Glutamatergic neuron (in vitro differentiated cells): ENCODE results near the gene OR10AD1. TPM values are rescaled to one million over a fixed set of nuclear protein-coding genes. Genes with fewer than 3 reads are reported as not detected.
A peak's percentile ranks its signal among the peaks of the same experiment; 100 is the strongest.

Experiments
- DNase-seq: peaks from one replicate; pipeline ENCODE4 v3.0.0; 2022
- H3K27ac Mint-ChIP-seq: one replicate; pipeline ENCODE4 v1.8.0; 2020; ENCODE audit warnings: mild to moderate bottlenecking, mixed read lengths, inconsistent platforms; ENCODE audit not compliant: unreplicated experiment
- H3K27me3 Mint-ChIP-seq: one replicate; pipeline ENCODE4 v1.8.0; 2020; ENCODE audit warnings: mild to moderate bottlenecking, moderate library complexity, mixed read lengths, inconsistent platforms; ENCODE audit not compliant: unreplicated experiment
- H3K36me3 Mint-ChIP-seq: one replicate; pipeline ENCODE4 v1.8.0; 2020; ENCODE audit warnings: mild to moderate bottlenecking, mixed read lengths, inconsistent platforms; ENCODE audit not compliant: unreplicated experiment
- H3K4me1 Mint-ChIP-seq: one replicate; pipeline ENCODE4 v1.8.0; 2020; ENCODE audit warnings: mild to moderate bottlenecking, low read depth, mixed read lengths, inconsistent platforms; ENCODE audit not compliant: unreplicated experiment
- H3K4me3 Mint-ChIP-seq: one replicate; pipeline ENCODE4 v1.8.0; 2020; ENCODE audit warnings: mild to moderate bottlenecking, mixed read lengths, inconsistent platforms; ENCODE audit not compliant: unreplicated experiment
- H3K9me3 Mint-ChIP-seq: one replicate; pipeline ENCODE4 v1.8.0; 2020; ENCODE audit warnings: mild to moderate bottlenecking, moderate library complexity, mixed read lengths, inconsistent platforms; ENCODE audit not compliant: unreplicated experiment
- CTCF ChIP-seq: fragments of 200-600 bp; sonication (generic); IDR thresholded peaks from one replicate; pipeline ENCODE4 v1.5.0; 2021; ENCODE audit not compliant: partially characterized antibody, unreplicated experiment
- total RNA-seq: library from RNA; stranded (reverse); fragmentation: NEBNext Ultra II Directional; extraction: Animal tissue kit (Norgen Biotek cat#: 25700); gene quantifications from one replicate; pipeline ENCODE4 v1.2.1, GENCODE V29; 2021; ENCODE audit not compliant: unreplicated experiment

Gene OR10AD1
- total RNA-seq, 1 donor from 2014 or later: not detected

DNA sequence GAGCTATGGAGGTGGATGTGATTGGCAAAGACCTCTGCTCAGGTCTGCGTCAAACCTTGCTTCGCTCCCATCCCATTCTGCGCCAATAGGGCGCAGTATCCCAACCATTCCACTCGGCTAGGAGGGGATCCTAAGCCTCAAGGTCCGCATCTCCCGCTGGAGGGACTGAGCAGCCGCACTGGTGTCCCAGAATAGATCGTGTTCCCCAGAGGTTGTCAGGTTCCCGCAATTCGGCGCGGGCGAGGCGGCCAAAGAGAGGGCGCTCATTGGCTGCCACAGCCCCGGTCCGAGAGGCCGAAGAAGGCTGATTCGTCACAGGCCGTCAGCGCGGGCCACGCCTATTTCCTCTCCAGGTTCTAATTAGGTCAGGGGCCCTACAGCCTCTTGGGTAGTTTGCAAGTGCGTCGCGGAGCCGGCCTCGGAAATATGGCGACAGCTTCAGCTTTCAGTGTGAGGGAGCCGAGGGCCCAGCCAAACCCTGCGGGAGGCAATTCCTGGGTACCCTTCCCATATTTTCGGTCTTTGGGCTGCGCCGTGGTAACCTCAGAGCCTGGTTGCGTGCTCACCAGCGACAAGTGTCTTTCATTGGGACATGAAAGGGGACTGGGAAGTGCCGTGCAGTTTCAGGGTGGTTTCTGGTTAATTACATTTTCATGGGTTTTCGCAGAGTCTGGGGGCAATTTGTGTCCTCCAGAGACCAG is 5.0 kb downstream of the OR10AD1 start:
- no peaks in the 10 kb centered on the region for H3K4me1 Mint-ChIP-seq
- H3K9me3 Mint-ChIP-seq: peaks cover 11% of the 10 kb centered on the region
- peak; percentile 19 for TF ChIP-seq CTCF
- peak overlapping the region; percentile 96 for H3K4me3 Mint-ChIP-seq
- peak overlapping the region; percentile 98 for H3K27ac Mint-ChIP-seq
- peaks cover 5% of the 10 kb centered on the region for H3K27me3 Mint-ChIP-seq
- peaks cover 17% of the 10 kb centered on the region for H3K36me3 Mint-ChIP-seq
- peak; percentile 96 for DNase-seq

DNA sequence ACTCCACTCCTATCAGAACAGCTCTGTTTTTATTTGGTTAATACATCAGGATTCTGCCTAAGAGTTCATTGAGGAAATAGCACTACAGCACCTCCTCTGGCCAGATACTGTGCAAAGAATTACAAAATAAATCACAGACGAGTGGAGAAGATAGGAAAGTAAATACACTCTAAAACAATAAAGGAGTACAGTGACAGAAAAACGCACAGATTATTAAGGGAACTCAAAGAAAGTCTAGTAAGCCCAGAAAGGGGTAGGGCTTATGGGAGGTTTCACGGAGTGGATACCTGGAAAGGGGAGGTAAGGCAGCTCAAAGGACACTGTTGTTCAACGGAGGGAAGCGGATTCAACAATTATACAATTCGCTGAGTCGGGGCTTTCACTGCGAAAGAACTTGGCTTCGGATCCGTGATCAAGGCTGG is 5.5 kb downstream of the OR10AD1 start:
- peaks cover 5% of the 10 kb centered on the region for H3K27me3 Mint-ChIP-seq
- TF ChIP-seq CTCF: peak; percentile 35
- H3K4me3 Mint-ChIP-seq: peak overlapping the region; percentile 96

GRCh38 chr12:48194799-48195201 is 8.3 kb downstream of the OR10AD1 start:
- no peak for DNase-seq
- Mint-ChIP-seq H3K9me3 (peaks cover 3% of the 10 kb centered on the region), H3K27ac (no peak overlapping the region), H3K4me3 (no peak overlapping the region), H3K4me1 (peaks cover 2% of the 10 kb centered on the region), H3K36me3 (no peaks in the 10 kb centered on the region), H3K27me3 (peaks cover 3% of the 10 kb centered on the region)
- TF ChIP-seq CTCF: no peak

More for the DNA sequence above, 5.5 kb downstream of the OR10AD1 start:
- Mint-ChIP-seq H3K27ac (peak overlapping the region; percentile 84), H3K9me3 (peaks cover 10% of the 10 kb centered on the region), H3K36me3 (peaks cover 11% of the 10 kb centered on the region), H3K4me1 (no peaks in the 10 kb centered on the region)
- DNase-seq: no peak

GRCh38 chr12:48193623-48194022 is 9.5 kb downstream of the OR10AD1 start:
- no peak for TF ChIP-seq CTCF
- Mint-ChIP-seq H3K4me3 (no peak overlapping the region), H3K36me3 (no peaks in the 10 kb centered on the region), H3K27ac (no peak overlapping the region), H3K27me3 (peaks cover 3% of the 10 kb centered on the region), H3K9me3 (peaks cover 3% of the 10 kb centered on the region), H3K4me1 (peaks cover 2% of the 10 kb centered on the region)
- DNase-seq: no peak

DNA sequence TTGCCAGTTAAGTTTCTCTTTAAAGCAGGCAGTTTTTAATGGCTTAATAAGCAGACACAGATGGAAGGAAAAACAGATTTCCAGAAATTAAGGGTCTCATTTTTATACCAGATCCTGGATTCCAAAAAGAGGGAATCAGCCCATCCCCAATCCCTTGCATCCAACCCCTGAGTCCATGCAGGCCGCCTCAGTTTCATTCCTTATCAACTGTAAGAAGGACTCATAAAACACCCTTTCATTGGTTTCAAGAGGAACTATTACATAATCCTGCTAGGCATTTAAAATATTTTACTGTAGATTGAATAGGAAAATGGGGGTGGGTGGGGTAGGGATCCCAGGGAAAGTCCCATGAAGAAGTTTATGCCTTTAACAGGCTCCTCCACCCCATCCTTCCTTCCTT is 10.2 kb downstream of the OR10AD1 start:
- peaks cover 5% of the 10 kb centered on the region for H3K27me3 Mint-ChIP-seq
- H3K4me1 Mint-ChIP-seq: peaks cover 2% of the 10 kb centered on the region
- no peak overlapping the region for H3K27ac Mint-ChIP-seq
- no peak for DNase-seq
- H3K9me3 Mint-ChIP-seq: peaks cover 3% of the 10 kb centered on the region
- H3K36me3 Mint-ChIP-seq: no peaks in the 10 kb centered on the region
- no peak overlapping the region for H3K4me3 Mint-ChIP-seq
- TF ChIP-seq CTCF: no peak
